Panc1 (cell line): Measurements from ENCODE around the gene TPRN. TPM values are rescaled to one million over a fixed set of nuclear protein-coding genes. Genes with fewer than 3 reads are reported as not detected.

Experiments
- ATAC-seq: fragments of 200-7000 bp; cut with Tn5 transposase; 2 replicates; pipeline ENCODE4 v1.9.1; 2020; ENCODE audit warnings: mild to moderate bottlenecking, moderate library complexity
- BruUV-seq: library from RNA; stranded (reverse); fragments of 400-500 nt; replicated peaks from 2 replicates; lab custom pipeline; 2021; lab: Mats Ljungman, UMichigan
- CTCF ChIA-PET: fragments of 300-600 bp; sonication (Branson Sonifier 250); formaldehyde crosslinking; loops from one replicate; lab custom pipeline; 2022; ENCODE audit warnings: antibody characterized with exemption; lab: Charles Lee
- POLR2A ChIA-PET: fragments of 300-600 bp; sonication (Branson Sonifier 250); formaldehyde crosslinking; loops from one replicate; lab custom pipeline; 2022; ENCODE audit warnings: antibody characterized with exemption; lab: Charles Lee
- DNase-seq: peaks from one replicate; pipeline ENCODE4 v3.0.0-alpha.2; 2010; ENCODE audit warnings: low read depth, low spot score
- H3K27ac ChIP-seq: 2 replicates; pipeline ENCODE4 v1.5.1; 2011; ENCODE audit warnings: mild to moderate bottlenecking, low read length, inconsistent platforms
- H3K27me3 ChIP-seq: fragments of 200-500 bp; sonication (Bioruptor generic); 2 replicates; pipeline ENCODE4 v1.6.0; 2014; ENCODE audit warnings: low read length, inconsistent platforms; ENCODE audit not compliant: control insufficient read depth, insufficient read depth
- H3K36me3 ChIP-seq: fragments of 200-500 bp; sonication (Bioruptor generic); 2 replicates; pipeline ENCODE4 v1.5.1; 2014; ENCODE audit warnings: inconsistent platforms, mild to moderate bottlenecking, low read length, moderate library complexity; ENCODE audit not compliant: control insufficient read depth, insufficient read depth
- H3K4me1 ChIP-seq: 2 replicates; pipeline ENCODE4 v1.5.1; 2011; ENCODE audit warnings: inconsistent platforms, mild to moderate bottlenecking, low read length, moderate library complexity; ENCODE audit not compliant: control insufficient read depth, insufficient read depth
- H3K4me3 ChIP-seq, 2 experiments: 2 replicates each; pipeline ENCODE4 v1.5.1; 2011 to 2012; ENCODE audit warnings: low read depth in 2 of 2, low read length in 2 of 2, mild to moderate bottlenecking in 2 of 2, inconsistent platforms in 1 of 2, moderate library complexity in 1 of 2
- H3K9me3 ChIP-seq: fragments of 200-500 bp; sonication (Bioruptor generic); 2 replicates; pipeline ENCODE4 v1.5.1; 2014; ENCODE audit warnings: low read depth, mild to moderate bottlenecking, inconsistent platforms, low read length, moderate library complexity; ENCODE audit not compliant: control insufficient read depth, insufficient read depth
- CTCF ChIP-seq: fragments of 450-650 bp; IDR thresholded peaks from 2 replicates; pipeline ENCODE4 v1.5.1; 2017; ENCODE audit warnings: mild to moderate bottlenecking
- POLR2AphosphoS5 ChIP-seq: IDR thresholded peaks from 2 replicates; pipeline ENCODE4 v1.6.1; 2012; ENCODE audit warnings: mild to moderate bottlenecking, low read depth, low read length, moderate library complexity
- REST ChIP-seq, 2 experiments: IDR thresholded peaks; 2 replicates each; pipeline ENCODE4 v1.6.1; 2011 to 2012; ENCODE audit warnings: low read depth in 2 of 2, control low read depth in 1 of 2, low read length in 1 of 2, mild to moderate bottlenecking in 1 of 2, moderate library complexity in 1 of 2; ENCODE audit not compliant: insufficient read depth in 1 of 2
- SIN3A ChIP-seq: IDR thresholded peaks from 2 replicates; pipeline ENCODE4 v1.6.1; 2012; ENCODE audit warnings: low read depth, mild to moderate bottlenecking, low read length, moderate library complexity, borderline replicate concordance; ENCODE audit not compliant: insufficient read depth
- TCF7L2 ChIP-seq: IDR thresholded peaks from 2 replicates; pipeline ENCODE4 v1.6.1; 2011; ENCODE audit warnings: mild to moderate bottlenecking, low read depth, low read length, inconsistent platforms
- in situ Hi-C: cut with HindIII; loops from 2 replicates; pipeline ENCODE4 v1.10.0; 2016; ENCODE audit warnings: low sequenced_read_pairs, low pct_unique_long_range_greater_than_20kb
- intact Hi-C: fragments of 100-400 bp; cut with micrococcal nuclease; formaldehyde crosslinking; loops from one replicate; pipeline ENCODE4 v1.10.0; 2022; ENCODE audit not compliant: unreplicated experiment
- total RNA-seq: library from RNA; stranded (reverse); gene quantifications from one replicate; pipeline ENCODE4 v1.2.1, GENCODE V29; 2021; ENCODE audit not compliant: unreplicated experiment

TPRN gene
- total RNA-seq, 1 experiment from 2014 or later = 21.7 TPM

GRCh38 chr9:137191691-137192447, 8.7 kb downstream of the TPRN start:
- TF ChIP-seq SIN3A (no peak), REST (IDR thresholded peaks at IDR 0.05; ENCODE audit: insufficient read depth in 1 of 2, low read depth in 2 of 2, low read length in 1 of 2) (no peak), CTCF (no peak), TCF7L2 (no peak), POLR2AphosphoS5 (no peak)
- DNase-seq = no peak
- Histone ChIP-seq H3K27ac (no peak overlapping the region), H3K9me3 (no peaks in the 10 kb centered on the region), H3K36me3 (no peaks in the 10 kb centered on the region; the same call in 1 of the 2 replicates), H3K27me3 (no peaks in the 10 kb centered on the region), H3K4me1 (peaks cover 40% of the 10 kb centered on the region), H3K4me3 (no peak overlapping the region)
- ChIA-PET CTCF (interaction anchor here (0.7 kb wide), 1 partner anchor 29 kb away, joined by 5 read pairs; no protein-coding TSS in a partner anchor), POLR2A (interaction anchor here (0.6 to 0.7 kb wide), 2 partner anchors 38 to 128 kb away, joined by 5 to 6 read pairs; no protein-coding TSS in a partner anchor)
- ATAC-seq = no peak
- BruUV-seq = no TSS peak
- intact Hi-C loops = no loop called here
- in situ Hi-C loops = no loop called here

GRCh38 chr9:137191245-137191644, 9.3 kb downstream of the TPRN start:
- CTCF ChIA-PET = interaction anchor here (0.7 kb wide), 1 partner anchor 28 kb away, joined by 5 read pairs; no protein-coding TSS in a partner anchor
- in situ Hi-C loops (no loop called here), intact Hi-C loops (no loop called here)
- no TSS peak for BruUV-seq
- DNase-seq = no peak
- no peak overlapping the region for H3K27ac ChIP-seq
- no peak for ATAC-seq
- no peaks in the 10 kb centered on the region; the same call in 1 of the 2 replicates for H3K36me3 ChIP-seq
- POLR2A ChIA-PET = interaction anchor here (0.7 kb wide), 1 partner anchor 127 kb away, joined by 5 read pairs; no protein-coding TSS in a partner anchor
- no peak overlapping the region for H3K4me3 ChIP-seq
- no peaks in the 10 kb centered on the region for H3K9me3 ChIP-seq
- TF ChIP-seq SIN3A = no peak
- no peak for TF ChIP-seq CTCF
- TF ChIP-seq POLR2AphosphoS5 = no peak
- no peak for TF ChIP-seq TCF7L2
- TF ChIP-seq REST (IDR thresholded peaks at IDR 0.05; ENCODE audit: insufficient read depth in 1 of 2, low read depth in 2 of 2, low read length in 1 of 2) = no peak
- H3K27me3 ChIP-seq = no peaks in the 10 kb centered on the region
- peaks cover 41% of the 10 kb centered on the region for H3K4me1 ChIP-seq
